Mesenchymal stem cell (in vitro differentiated cells and primary cell): ENCODE results near the gene COX14.

Experiments used
- DNase-seq: peaks from one replicate; pipeline ENCODE4 v3.0.0-alpha.2; 2013
- H2AFZ ChIP-seq: one replicate; pipeline ENCODE4 v1.6.1; 2013; ENCODE audit warnings: low read depth, mild to moderate bottlenecking, control low read depth, inconsistent platforms, low read length, moderate library complexity
- H2AK5ac ChIP-seq: 2 replicates; pipeline ENCODE4 v1.6.1; 2013; ENCODE audit warnings: low read length, moderate library complexity, mild to moderate bottlenecking, inconsistent platforms; ENCODE audit not compliant: severe bottlenecking
- H2BK120ac ChIP-seq: one replicate; pipeline ENCODE4 v1.6.1; 2013; ENCODE audit warnings: low read depth, mild to moderate bottlenecking, inconsistent platforms, low read length, moderate library complexity
- H2BK12ac ChIP-seq, 2 experiments: one replicate each; pipeline ENCODE4 v1.6.1; 2013; ENCODE audit warnings: inconsistent platforms in 2 of 2, low read length in 2 of 2, mild to moderate bottlenecking in 2 of 2, moderate library complexity in 2 of 2, control low read depth in 1 of 2
- H2BK15ac ChIP-seq: one replicate; pipeline ENCODE4 v1.6.1; 2013; ENCODE audit warnings: mild to moderate bottlenecking, low read depth, inconsistent platforms; ENCODE audit not compliant: poor library complexity, severe bottlenecking
- H2BK5ac ChIP-seq: 2 replicates; pipeline ENCODE4 v1.6.1; 2013; ENCODE audit warnings: low read depth, mild to moderate bottlenecking, low read length, control low read depth, inconsistent platforms; ENCODE audit not compliant: poor library complexity, severe bottlenecking
- H3K14ac ChIP-seq, 2 experiments: one replicate each; pipeline ENCODE4 v1.6.1; 2013; ENCODE audit warnings: inconsistent platforms in 2 of 2, low read length in 2 of 2, control low read depth in 1 of 2, mild to moderate bottlenecking in 1 of 2, moderate library complexity in 1 of 2
- H3K18ac ChIP-seq, 2 experiments: one replicate each; pipeline ENCODE4 v1.6.1; 2013; ENCODE audit warnings: inconsistent platforms in 2 of 2, low read length in 2 of 2, control low read depth in 1 of 2, low read depth in 1 of 2, mild to moderate bottlenecking in 1 of 2
- H3K23ac ChIP-seq, 2 experiments: one replicate each; pipeline ENCODE4 v1.6.1; 2013; ENCODE audit warnings: inconsistent platforms in 2 of 2, low read length in 2 of 2, mild to moderate bottlenecking in 2 of 2, moderate library complexity in 2 of 2, control low read depth in 1 of 2
- H3K27ac ChIP-seq: 2 replicates; pipeline ENCODE4 v1.5.1; 2013; ENCODE audit warnings: mild to moderate bottlenecking, moderate library complexity, low read length, control low read depth, inconsistent platforms; ENCODE audit not compliant: poor library complexity, severe bottlenecking
- H3K27me3 ChIP-seq, 2 experiments: 2 replicates each; pipeline versions ENCODE4 v1.6.1 to v1.7.0; 2013; ENCODE audit warnings: low read length in 2 of 2, mild to moderate bottlenecking in 2 of 2, moderate library complexity in 2 of 2, control low read depth in 1 of 2, inconsistent platforms in 1 of 2; ENCODE audit not compliant: control insufficient read depth in 1 of 2, insufficient read depth in 1 of 2
- H3K36me3 ChIP-seq, 2 experiments: 2 replicates each; pipeline versions ENCODE4 v1.6.1 to v1.7.0; 2013; ENCODE audit warnings: low read length in 2 of 2, control low read depth in 1 of 2, inconsistent platforms in 1 of 2, low read depth in 1 of 2, mild to moderate bottlenecking in 1 of 2; ENCODE audit not compliant: insufficient read depth in 2 of 2, control insufficient read depth in 1 of 2
- H3K4ac ChIP-seq, 2 experiments: one replicate each; pipeline ENCODE4 v1.6.1; 2013; ENCODE audit warnings: inconsistent platforms in 2 of 2, low read length in 2 of 2, mild to moderate bottlenecking in 2 of 2, moderate library complexity in 2 of 2, control low read depth in 1 of 2, low read depth in 1 of 2
- H3K4me1 ChIP-seq: 2 replicates; pipeline ENCODE4 v1.6.1; 2013; ENCODE audit warnings: low read depth, low read length, control low read depth; ENCODE audit not compliant: control insufficient read depth, insufficient read depth
- H3K4me2 ChIP-seq: 2 replicates; pipeline ENCODE4 v1.6.1; 2013; ENCODE audit warnings: low read length, mild to moderate bottlenecking, inconsistent platforms; ENCODE audit not compliant: poor library complexity, severe bottlenecking
- H3K4me3 ChIP-seq, 2 experiments: 2 replicates each; pipeline versions ENCODE4 v1.5.1 to v1.7.0; 2013; ENCODE audit warnings: low read length in 2 of 2, mild to moderate bottlenecking in 2 of 2, control low read depth in 1 of 2, low read depth in 1 of 2; ENCODE audit not compliant: insufficient read depth in 1 of 2
- H3K79me1 ChIP-seq: replicated peaks from 2 replicates; pipeline ENCODE4 v1.6.1; 2013; ENCODE audit warnings: mild to moderate bottlenecking, control low read depth, low read length, inconsistent platforms; ENCODE audit not compliant: poor library complexity, severe bottlenecking
- H3K9ac ChIP-seq: 2 replicates; pipeline ENCODE4 v1.7.0; 2013; ENCODE audit warnings: mild to moderate bottlenecking, low read length, moderate library complexity
- H3K9me3 ChIP-seq: 2 replicates; pipeline ENCODE4 v1.7.0; 2013; ENCODE audit warnings: mild to moderate bottlenecking, low read length; ENCODE audit not compliant: control insufficient read depth
- H4K8ac ChIP-seq: one replicate; pipeline ENCODE4 v1.6.1; 2013; ENCODE audit warnings: inconsistent platforms, mild to moderate bottlenecking, low read length, moderate library complexity
- H4K91ac ChIP-seq: one replicate; pipeline ENCODE4 v1.6.1; 2013; ENCODE audit warnings: mild to moderate bottlenecking, low read length, inconsistent platforms
- WGBS: methylation state at CpG from one replicate; pipeline ENCODE4 v1.1.7; 2013; ENCODE audit warnings: mixed read lengths; 5-methylcytosine and 5-hydroxymethylcytosine counted together

COX14 gene

DNA sequence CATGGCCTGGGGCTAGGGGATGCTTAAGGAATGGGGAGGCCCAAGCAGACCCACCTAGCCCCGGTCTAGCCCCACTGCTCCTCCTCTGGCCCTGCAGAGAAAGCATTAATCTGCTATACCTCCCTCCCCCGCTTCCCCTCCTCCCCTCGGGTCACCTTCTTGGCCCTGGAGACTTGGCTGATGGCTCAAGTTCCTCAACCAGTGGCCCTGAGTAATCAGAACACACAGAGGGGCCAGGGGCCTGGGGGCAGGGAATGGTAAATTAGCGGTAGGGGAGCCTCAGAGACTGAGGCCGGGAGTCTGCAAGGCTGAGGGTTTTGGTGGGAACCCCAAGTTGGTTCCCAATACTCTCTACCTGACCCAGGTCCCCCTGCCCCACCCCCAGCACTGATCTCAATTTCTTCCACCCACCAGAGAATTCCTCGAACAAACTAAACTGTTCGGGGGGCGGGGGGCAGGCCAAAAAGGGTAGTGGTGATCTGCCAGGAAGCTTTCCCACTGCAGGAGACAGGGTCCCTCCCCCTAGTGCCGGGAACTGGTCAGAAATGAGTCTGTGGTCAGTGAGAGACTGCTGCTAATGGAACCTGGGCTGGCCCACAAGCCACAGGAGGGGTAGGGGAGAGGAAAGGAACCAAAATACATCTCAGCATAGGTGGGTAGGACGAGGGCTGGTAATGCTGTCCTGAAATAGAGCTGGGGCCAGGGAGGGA is 39.7 kb upstream of the COX14 start:
- Histone ChIP-seq H2BK120ac (no peak overlapping the region), H3K4me1 (peaks cover 5% of the 10 kb centered on the region), H3K23ac (no peak overlapping the region), H2BK12ac (no peak overlapping the region), H3K27ac (no peak overlapping the region), H3K36me3 (peaks cover 0 to 3% of the 10 kb centered on the region in 2 experiments), H2AK5ac (no peak overlapping the region), H3K4me3 (no peak overlapping the region), H2BK5ac (no peak overlapping the region), H3K18ac (no peak overlapping the region), H3K4ac (no peak overlapping the region), H3K4me2 (no peak overlapping the region), H3K27me3 (no peaks in the 10 kb centered on the region), H2BK15ac (peak overlapping the region; percentile 8), H3K79me1 (no peaks in the 10 kb centered on the region), H4K8ac (no peak overlapping the region), H2AFZ (no peak overlapping the region), H4K91ac (no peak overlapping the region), H3K14ac (no peak overlapping the region), H3K9ac (no peak overlapping the region), H3K9me3 (no peaks in the 10 kb centered on the region)
- WGBS: 68% methylated on average over 9 of the region's 10 CpGs
- no peak for DNase-seq

DNA sequence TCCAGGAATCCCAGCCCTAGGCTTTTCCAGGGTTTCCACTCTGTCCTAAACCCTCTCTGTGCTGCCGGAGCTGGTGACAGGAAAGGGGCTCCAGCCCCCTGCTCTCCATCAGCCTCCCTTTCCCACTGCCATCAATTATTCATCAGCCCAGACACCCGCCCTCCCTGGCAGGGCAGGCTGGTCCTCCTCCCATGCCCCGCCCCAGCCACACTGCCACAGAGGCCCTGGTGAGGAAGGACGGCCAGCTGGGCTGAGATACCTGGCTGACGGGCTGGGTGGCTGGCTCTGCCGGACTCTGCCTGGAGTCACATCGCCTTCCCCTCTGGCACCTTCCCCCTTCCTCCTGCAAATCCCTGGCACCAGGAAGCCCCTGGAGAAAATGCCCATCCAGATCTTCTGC is 38.8 kb upstream of the COX14 start:
- H4K91ac ChIP-seq: no peak overlapping the region
- H2BK12ac ChIP-seq: no peak overlapping the region
- H3K27me3 ChIP-seq: no peaks in the 10 kb centered on the region
- WGBS: 72% methylated on average over 7 of the region's 7 CpGs
- H3K4me1 ChIP-seq: peaks cover 5% of the 10 kb centered on the region
- no peak overlapping the region for H3K4me2 ChIP-seq
- H3K9ac ChIP-seq: no peak overlapping the region
- H3K18ac ChIP-seq: no peak overlapping the region
- no peak overlapping the region for H3K4ac ChIP-seq
- H3K14ac ChIP-seq: no peak overlapping the region
- H3K9me3 ChIP-seq: no peaks in the 10 kb centered on the region
- H3K79me1 ChIP-seq: no peaks in the 10 kb centered on the region
- H3K4me3 ChIP-seq: no peak overlapping the region
- H2AFZ ChIP-seq: no peak overlapping the region
- H3K23ac ChIP-seq: no peak overlapping the region
- H3K27ac ChIP-seq: no peak overlapping the region
- no peak for DNase-seq
- no peak overlapping the region for H2BK15ac ChIP-seq
- H3K36me3 ChIP-seq: peaks cover 0 to 3% of the 10 kb centered on the region in 2 experiments
- H2BK120ac ChIP-seq: no peak overlapping the region
- H2BK5ac ChIP-seq: no peak overlapping the region
- no peak overlapping the region for H2AK5ac ChIP-seq
- no peak overlapping the region for H4K8ac ChIP-seq

DNA sequence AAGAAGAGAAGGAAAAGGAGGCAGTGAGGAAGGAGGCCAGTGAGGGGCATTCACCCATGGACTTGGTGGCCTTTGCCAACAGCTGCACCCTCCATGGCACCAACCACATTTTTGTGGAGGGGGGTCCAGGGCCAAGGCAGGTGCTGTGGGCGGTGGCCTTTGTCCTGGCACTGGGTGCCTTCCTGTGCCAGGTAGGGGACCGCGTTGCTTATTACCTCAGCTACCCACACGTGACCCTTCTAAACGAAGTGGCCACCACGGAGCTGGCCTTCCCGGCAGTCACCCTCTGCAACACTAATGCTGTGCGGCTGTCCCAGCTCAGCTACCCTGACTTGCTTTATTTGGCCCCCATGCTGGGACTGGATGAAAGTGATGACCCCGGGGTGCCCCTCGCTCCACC is 38.3 kb upstream of the COX14 start:
- no peak overlapping the region for H3K23ac ChIP-seq
- H3K14ac ChIP-seq: no peak overlapping the region
- H3K79me1 ChIP-seq: no peaks in the 10 kb centered on the region
- H2AK5ac ChIP-seq: no peak overlapping the region
- H4K91ac ChIP-seq: no peak overlapping the region
- H2BK120ac ChIP-seq: no peak overlapping the region
- H3K4me1 ChIP-seq: peaks cover 5% of the 10 kb centered on the region
- no peak overlapping the region for H2BK12ac ChIP-seq
- no peak overlapping the region for H2BK15ac ChIP-seq
- peaks cover 0 to 6% of the 10 kb centered on the region in 2 experiments for H3K36me3 ChIP-seq
- no peak overlapping the region for H3K4me3 ChIP-seq
- no peak for DNase-seq
- no peak overlapping the region for H2BK5ac ChIP-seq
- H2AFZ ChIP-seq: no peak overlapping the region
- H3K9ac ChIP-seq: no peak overlapping the region
- H3K4ac ChIP-seq: no peak overlapping the region
- WGBS: 85% methylated on average over 10 of the region's 10 CpGs
- no peaks in the 10 kb centered on the region for H3K27me3 ChIP-seq
- no peak overlapping the region for H3K27ac ChIP-seq
- H3K4me2 ChIP-seq: no peak overlapping the region
- no peak overlapping the region for H3K18ac ChIP-seq
- H3K9me3 ChIP-seq: no peaks in the 10 kb centered on the region
- no peak overlapping the region for H4K8ac ChIP-seq

DNA sequence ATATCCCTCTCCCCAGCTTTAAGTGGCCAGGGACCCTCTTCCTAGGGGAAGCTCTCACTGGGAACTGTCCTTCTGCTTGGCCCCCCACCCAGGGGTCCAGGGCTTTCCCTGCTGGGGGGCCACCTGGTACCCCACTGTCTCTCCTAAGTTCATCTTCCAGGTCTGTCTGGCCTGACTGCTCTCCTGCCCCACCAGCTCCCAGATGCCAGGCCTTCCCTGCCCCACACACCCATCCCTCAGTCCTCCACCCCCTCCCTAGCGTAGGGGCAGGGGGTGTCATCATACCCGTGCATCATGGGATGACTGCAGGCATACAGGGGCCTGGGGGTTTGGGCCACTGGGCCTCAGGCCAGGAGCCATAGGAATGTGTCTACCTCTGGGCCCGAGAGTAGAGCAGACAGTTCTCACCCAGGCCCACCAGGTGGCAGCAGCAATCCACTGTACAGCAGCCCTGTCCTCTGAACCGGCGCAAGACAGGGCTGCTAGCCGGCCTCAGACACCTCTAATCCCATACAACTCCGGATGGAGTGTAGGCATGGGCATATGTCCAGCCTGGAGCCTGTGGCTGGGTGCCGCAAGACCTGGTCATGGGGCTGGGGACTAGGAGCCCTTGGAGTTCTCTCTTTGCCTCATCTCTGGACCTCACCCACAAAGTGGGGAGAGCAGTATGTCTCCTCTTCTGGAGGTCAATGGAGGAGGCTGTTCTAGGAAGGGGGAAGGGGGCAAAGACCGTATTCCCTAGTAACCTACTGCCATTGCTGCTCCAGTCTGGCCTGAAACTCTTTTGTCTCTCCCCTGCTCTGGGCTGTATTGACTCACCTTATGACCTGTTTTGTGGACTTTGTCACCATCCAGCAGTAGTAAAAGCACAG is 36.9 kb upstream of the COX14 start:
- Histone ChIP-seq H2BK15ac (no peak overlapping the region), H3K36me3 (peaks cover 0 to 6% of the 10 kb centered on the region in 2 experiments), H2BK5ac (no peak overlapping the region), H2AK5ac (no peak overlapping the region), H3K23ac (no peak overlapping the region), H3K79me1 (no peaks in the 10 kb centered on the region), H3K27me3 (no peaks in the 10 kb centered on the region), H3K27ac (no peak overlapping the region), H3K4me2 (no peak overlapping the region), H3K9ac (peak overlapping the region; percentile 57), H2AFZ (no peak overlapping the region), H2BK120ac (no peak overlapping the region), H3K14ac (no peak overlapping the region), H3K4me3 (no peak overlapping the region), H3K4me1 (peaks cover 6% of the 10 kb centered on the region), H3K18ac (no peak overlapping the region), H2BK12ac (no peak overlapping the region), H4K91ac (peak overlapping the region; percentile 84), H3K9me3 (no peaks in the 10 kb centered on the region), H3K4ac (peak overlapping the region in 1 of 2 experiments; percentile 13), H4K8ac (peak overlapping the region; percentile 59)
- WGBS: 10% methylated on average over 5 of the region's 9 CpGs
- DNase-seq: peak; percentile 82
